Activated naive CD8-positive, alpha-beta T cell (primary cell): Measurements from ENCODE around the gene AAR2.
A peak's percentile ranks its signal among the peaks of the same experiment; 100 is the strongest.

Source experiments
- H3K27ac Mint-ChIP-seq: one replicate; pipeline ENCODE4 v1.8.0; 2021; ENCODE audit warnings: mixed read lengths
- H3K27me3 Mint-ChIP-seq: one replicate; pipeline ENCODE4 v1.8.0; 2021; ENCODE audit warnings: mixed read lengths
- H3K36me3 Mint-ChIP-seq: one replicate; pipeline ENCODE4 v1.8.0; 2021; ENCODE audit warnings: mixed read lengths
- H3K4me1 Mint-ChIP-seq: one replicate; pipeline ENCODE4 v1.8.0; 2021; ENCODE audit warnings: low read depth, mixed read lengths
- H3K4me3 Mint-ChIP-seq: one replicate; pipeline ENCODE4 v1.8.0; 2021; ENCODE audit warnings: mild to moderate bottlenecking, mixed read lengths
- H3K9me3 Mint-ChIP-seq: one replicate; pipeline ENCODE4 v1.8.0; 2021; ENCODE audit warnings: low read depth, mixed read lengths

The AAR2 gene

DNA sequence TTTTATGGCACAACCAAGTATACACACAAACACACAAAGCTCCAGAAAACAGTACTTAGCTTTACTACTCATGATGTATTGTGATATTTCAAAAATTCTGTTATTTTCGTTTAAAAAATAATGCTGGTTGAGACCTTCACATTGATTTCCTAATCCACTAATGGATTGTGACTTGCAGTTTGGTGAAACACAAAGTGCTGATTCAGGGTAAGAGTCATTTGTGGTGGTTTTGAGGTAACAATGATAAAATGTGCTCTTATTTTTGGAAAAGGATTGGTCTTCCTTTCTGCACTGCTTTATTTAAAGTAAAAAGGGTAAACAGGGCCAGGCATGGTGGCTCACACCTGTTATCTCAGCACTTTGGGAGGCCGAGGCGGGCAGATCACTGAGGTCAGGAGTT lies 1.9 kb downstream of the AAR2 start:
- H3K9me3 Mint-ChIP-seq = no peaks in the 10 kb centered on the region
- peak overlapping the region; percentile 16 for H3K27ac Mint-ChIP-seq
- no peaks in the 10 kb centered on the region for H3K36me3 Mint-ChIP-seq
- H3K4me1 Mint-ChIP-seq = peaks cover 48% of the 10 kb centered on the region
- H3K27me3 Mint-ChIP-seq = no peaks in the 10 kb centered on the region
- H3K4me3 Mint-ChIP-seq = peak overlapping the region; percentile 65

DNA sequence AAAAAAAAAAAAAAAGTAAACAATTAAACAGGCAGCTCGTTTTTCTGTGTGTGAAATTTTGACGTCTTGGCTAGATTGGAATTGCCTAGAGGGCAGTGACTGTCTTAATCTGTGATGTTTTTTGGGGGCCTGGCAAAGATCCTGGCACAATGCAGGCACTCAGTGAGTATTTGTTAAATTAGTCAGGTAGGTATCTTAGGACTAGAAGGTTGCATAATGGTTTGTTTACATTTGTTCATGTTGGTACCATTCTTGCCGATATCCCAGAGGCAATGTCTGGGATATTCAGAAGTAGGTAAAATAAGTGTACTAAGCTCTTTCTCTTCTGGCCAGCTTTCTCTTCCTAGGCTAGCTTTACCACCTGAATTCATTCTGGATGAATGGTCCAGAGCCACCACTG lies 2.5 kb downstream of the AAR2 start:
- H3K27me3 Mint-ChIP-seq = no peaks in the 10 kb centered on the region
- H3K4me3 Mint-ChIP-seq = peak overlapping the region; percentile 79

DNA sequence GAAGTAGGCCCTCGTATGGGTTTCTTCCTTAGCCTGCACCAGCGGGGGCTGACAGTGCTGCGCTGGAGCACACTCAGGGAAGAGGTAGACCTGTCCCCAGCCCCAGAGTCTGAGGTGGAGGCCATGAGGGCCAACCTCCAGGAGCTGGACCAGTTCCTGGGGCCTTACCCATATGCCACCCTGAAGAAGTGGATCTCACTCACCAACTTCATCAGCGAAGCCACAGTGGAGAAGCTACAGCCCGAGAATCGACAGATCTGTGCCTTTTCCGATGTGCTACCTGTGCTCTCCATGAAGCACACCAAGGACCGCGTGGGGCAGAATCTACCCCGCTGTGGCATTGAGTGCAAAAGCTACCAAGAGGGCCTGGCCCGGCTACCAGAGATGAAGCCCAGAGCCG lies 3.8 kb downstream of the AAR2 start:
- Mint-ChIP-seq H3K9me3 (no peaks in the 10 kb centered on the region), H3K4me3 (no peak overlapping the region), H3K27me3 (no peaks in the 10 kb centered on the region), H3K36me3 (no peaks in the 10 kb centered on the region), H3K27ac (no peak overlapping the region), H3K4me1 (peaks cover 56% of the 10 kb centered on the region)

More for the DNA sequence above, 2.5 kb downstream of the AAR2 start:
- Mint-ChIP-seq H3K9me3 (no peaks in the 10 kb centered on the region), H3K4me1 (peaks cover 52% of the 10 kb centered on the region), H3K36me3 (no peaks in the 10 kb centered on the region), H3K27ac (peak overlapping the region; percentile 46)

DNA sequence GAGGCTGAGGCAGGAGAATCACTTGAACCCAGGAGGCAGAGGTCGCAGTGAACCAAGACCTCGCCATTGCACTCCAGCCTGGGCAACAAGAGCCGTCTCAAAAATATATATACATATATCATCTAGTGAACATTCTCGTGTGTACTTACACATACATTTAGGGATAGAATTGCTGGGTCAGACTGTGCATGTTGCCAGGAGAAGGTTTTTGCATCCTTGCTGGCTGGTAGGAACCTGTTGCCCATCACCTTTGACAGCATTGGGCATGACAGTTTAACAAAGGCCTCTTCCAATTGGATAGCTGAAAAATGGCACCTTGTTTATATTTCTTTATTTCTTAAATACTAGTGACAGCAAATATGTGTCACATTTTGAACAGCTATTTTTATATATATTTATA lies 5.4 kb downstream of the AAR2 start:
- Mint-ChIP-seq H3K27me3 (no peaks in the 10 kb centered on the region), H3K36me3 (no peaks in the 10 kb centered on the region), H3K27ac (no peak overlapping the region), H3K9me3 (no peaks in the 10 kb centered on the region), H3K4me1 (peaks cover 54% of the 10 kb centered on the region), H3K4me3 (no peak overlapping the region)

DNA sequence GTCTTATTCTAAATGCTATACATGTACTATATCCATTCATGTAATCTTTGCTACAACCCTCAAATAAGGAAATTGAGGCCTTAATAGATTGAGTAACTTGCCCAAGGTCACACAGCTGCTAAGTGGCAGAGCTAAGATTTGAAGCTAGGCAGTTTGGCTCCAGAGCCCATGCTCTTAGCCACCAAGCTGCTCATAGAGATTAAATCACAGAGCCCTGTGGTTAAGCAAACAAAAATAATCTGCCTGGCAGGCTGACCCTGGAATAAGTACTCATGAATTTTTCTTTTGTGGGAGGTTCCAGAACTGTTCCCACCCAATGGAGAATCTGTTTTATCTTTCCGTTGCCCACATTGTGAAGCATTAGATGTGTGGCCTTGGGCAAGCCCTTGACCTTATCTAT lies 7.4 kb downstream of the AAR2 start:
- H3K9me3 Mint-ChIP-seq = no peaks in the 10 kb centered on the region
- peaks cover 6% of the 10 kb centered on the region for H3K36me3 Mint-ChIP-seq
- H3K27ac Mint-ChIP-seq = no peak overlapping the region
- H3K27me3 Mint-ChIP-seq = no peaks in the 10 kb centered on the region
- H3K4me3 Mint-ChIP-seq = no peak overlapping the region
- peaks cover 51% of the 10 kb centered on the region for H3K4me1 Mint-ChIP-seq

DNA sequence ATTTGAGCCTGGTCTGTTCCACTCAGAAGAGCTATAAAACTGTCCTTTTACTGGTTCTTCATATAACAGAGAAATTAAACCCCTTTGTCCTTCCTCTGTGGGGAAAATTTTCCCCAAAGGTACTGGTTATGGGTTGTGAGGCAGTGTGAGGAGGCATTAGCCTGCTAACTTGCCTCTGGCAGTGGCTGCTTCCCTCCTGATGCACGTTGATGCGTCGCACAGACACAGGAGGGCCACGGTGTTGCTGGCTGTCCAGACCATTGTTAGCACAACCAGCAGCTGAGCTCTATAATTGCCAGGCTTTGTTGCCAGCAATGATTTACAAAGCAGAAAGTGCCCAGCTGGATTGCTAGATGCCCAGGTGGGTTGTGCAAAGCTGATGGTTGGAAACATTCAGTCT lies 10.1 kb downstream of the AAR2 start:
- Mint-ChIP-seq H3K4me3 (no peak overlapping the region), H3K27me3 (no peaks in the 10 kb centered on the region), H3K36me3 (peaks cover 6% of the 10 kb centered on the region)

DNA sequence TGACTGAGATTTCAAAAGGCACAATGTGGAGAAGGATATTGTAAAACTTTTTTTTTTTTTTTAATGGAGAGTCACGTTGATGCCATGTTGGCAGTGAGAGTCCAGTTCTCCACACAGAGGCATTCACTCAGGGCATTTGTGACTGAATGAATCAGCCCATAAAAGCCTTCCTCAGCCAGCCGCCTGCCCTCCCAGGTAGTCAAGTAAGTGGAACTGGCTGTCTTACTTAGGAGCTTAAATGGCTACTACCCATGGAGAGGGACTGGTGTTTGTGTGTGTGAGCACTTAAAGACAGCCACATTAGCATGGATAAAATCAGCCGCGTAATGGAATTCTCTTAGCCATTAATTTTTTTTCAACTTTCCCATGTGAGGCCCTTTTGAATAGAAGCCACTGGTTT lies 12.6 kb downstream of the AAR2 start:
- Mint-ChIP-seq H3K36me3 (peaks cover 6% of the 10 kb centered on the region), H3K4me3 (peak overlapping the region; percentile 36), H3K9me3 (no peaks in the 10 kb centered on the region), H3K27me3 (no peaks in the 10 kb centered on the region), H3K27ac (no peak overlapping the region), H3K4me1 (peaks cover 37% of the 10 kb centered on the region)

More for the DNA sequence above, 10.1 kb downstream of the AAR2 start:
- Mint-ChIP-seq H3K27ac (no peak overlapping the region), H3K9me3 (no peaks in the 10 kb centered on the region), H3K4me1 (peaks cover 35% of the 10 kb centered on the region)

DNA sequence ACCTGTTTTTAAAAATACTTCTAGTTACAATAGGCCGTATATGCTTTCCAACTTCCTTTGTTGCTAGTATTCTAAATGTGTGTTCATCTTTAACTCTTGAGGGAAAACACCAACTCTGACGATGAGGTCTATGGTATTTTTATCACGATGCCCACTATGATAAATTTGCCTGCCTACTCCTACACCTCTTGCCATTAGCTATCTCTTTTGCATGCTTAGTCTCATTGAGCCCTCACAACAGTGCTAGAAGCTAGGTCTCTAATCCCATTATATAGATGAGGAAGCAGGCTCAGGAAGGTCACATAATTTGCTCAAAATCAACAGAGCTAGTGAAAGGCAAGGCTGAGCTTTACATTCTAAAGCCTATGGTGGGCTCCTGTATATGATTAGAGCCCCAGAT lies 13.2 kb downstream of the AAR2 start:
- Mint-ChIP-seq H3K36me3 (peaks cover 6% of the 10 kb centered on the region), H3K27ac (no peak overlapping the region), H3K4me1 (peaks cover 35% of the 10 kb centered on the region), H3K9me3 (no peaks in the 10 kb centered on the region), H3K27me3 (no peaks in the 10 kb centered on the region), H3K4me3 (no peak overlapping the region)

DNA sequence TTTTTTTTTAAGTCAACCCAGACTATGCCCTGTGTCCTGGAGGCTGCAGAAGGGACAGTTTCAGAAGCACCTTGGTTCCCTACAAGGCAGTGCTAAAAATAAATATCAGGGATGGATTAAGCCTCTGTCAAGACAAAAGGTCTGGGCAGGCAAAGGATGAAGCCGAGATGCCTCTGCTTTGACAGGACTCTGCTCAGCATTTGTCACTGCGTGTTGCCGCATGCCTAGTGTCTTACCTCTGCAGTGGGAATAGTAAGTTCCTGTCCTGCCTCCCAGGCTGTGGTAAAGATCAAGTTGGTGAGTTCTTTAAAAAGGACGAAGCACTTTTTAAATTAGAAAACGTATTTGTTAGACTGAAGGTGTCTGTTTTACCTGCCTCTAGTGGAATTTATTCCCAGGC lies 15.1 kb downstream of the AAR2 start:
- no peaks in the 10 kb centered on the region for H3K27me3 Mint-ChIP-seq
- H3K27ac Mint-ChIP-seq = no peak overlapping the region
- peaks cover 6% of the 10 kb centered on the region for H3K36me3 Mint-ChIP-seq
- H3K4me1 Mint-ChIP-seq = peaks cover 32% of the 10 kb centered on the region
- H3K4me3 Mint-ChIP-seq = no peak overlapping the region
- no peaks in the 10 kb centered on the region for H3K9me3 Mint-ChIP-seq

DNA sequence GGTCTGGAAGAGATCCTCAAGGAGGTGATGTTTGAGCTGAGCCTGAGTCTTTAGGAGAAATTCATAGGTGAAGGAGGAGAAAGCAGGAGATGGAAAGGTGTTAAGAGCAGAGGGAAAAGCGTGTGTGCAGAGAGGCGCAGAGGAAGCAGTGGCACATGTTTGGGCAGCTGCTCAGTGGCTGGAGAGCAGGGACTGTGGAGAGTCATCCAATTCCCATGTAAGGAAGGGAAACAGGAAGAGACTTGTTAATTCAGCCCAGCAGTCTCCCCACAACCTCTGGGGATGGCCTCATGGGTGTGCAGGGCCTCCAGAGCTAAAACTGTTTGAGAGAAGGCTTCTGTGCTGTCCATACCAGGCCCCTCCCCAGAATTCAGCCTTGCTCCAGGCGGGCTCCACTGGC lies 16.2 kb downstream of the AAR2 start:
- Mint-ChIP-seq H3K27ac (peak overlapping the region; percentile 66), H3K4me1 (peaks cover 26% of the 10 kb centered on the region), H3K9me3 (no peaks in the 10 kb centered on the region), H3K36me3 (peaks cover 6% of the 10 kb centered on the region), H3K4me3 (no peak overlapping the region), H3K27me3 (no peaks in the 10 kb centered on the region)

DNA sequence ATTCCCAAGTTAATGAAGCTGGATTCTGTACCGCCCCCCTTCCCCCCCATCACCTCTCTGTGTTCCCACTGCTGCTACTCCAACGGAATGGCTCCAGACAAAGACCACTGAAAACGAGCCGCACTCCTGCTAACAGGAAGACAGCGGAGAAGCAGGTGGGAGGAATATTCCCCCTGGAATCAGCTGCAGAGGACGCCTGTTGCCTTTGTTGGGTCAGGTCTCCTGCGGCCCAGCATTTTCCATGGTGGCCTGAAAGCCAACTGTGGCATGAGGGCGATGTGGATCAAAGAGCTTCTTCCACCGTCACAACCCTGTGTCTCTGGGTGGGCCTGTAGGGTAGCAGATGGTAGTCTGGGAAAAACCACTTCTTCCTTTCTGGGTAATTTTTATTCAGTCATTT lies 16.8 kb downstream of the AAR2 start:
- Mint-ChIP-seq H3K36me3 (peaks cover 3% of the 10 kb centered on the region), H3K27me3 (no peaks in the 10 kb centered on the region), H3K4me1 (peaks cover 23% of the 10 kb centered on the region), H3K4me3 (no peak overlapping the region), H3K9me3 (no peaks in the 10 kb centered on the region), H3K27ac (no peak overlapping the region)

DNA sequence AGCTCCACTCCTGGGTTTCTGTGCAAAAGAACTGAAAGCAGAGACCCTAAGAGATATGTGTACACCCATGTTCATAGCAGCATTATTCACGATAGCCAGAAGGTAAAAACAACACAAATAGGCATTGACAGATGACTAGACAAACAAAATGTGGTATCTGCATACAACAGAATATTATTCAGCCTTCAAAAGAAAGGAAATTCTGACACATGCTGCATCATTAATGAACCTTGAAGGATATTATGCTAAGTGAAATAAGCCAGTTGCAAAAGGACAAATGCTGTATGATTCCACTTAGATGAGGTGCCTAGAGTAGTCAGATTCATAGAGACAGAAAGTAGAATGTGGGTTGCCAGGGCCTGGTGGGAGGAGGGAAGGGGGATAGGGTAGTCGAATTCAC lies 17.8 kb downstream of the AAR2 start:
- H3K27me3 Mint-ChIP-seq = no peaks in the 10 kb centered on the region
- no peak overlapping the region for H3K27ac Mint-ChIP-seq
- no peaks in the 10 kb centered on the region for H3K9me3 Mint-ChIP-seq
- no peaks in the 10 kb centered on the region for H3K36me3 Mint-ChIP-seq
- no peak overlapping the region for H3K4me3 Mint-ChIP-seq
- peaks cover 18% of the 10 kb centered on the region for H3K4me1 Mint-ChIP-seq

DNA sequence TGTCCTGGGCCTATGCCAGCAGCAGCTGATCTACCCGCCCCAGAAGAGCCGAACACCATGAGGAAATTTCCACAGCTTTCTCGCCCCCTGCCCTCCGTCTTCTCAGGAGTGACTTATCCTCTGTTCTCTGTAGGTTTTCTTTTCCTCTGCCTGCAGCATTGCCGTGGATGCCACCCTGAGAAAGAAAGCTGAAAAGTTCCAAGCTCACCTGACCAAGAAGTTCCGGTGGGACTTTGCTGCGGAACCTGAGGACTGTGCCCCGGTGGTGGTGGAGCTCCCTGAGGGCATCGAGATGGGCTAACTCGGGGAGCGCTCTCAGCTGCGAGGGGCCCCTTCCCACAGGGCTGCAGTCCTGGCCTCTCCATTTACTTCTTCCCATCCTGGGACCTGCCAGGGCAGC lies 19.2 kb downstream of the AAR2 start:
- H3K27me3 Mint-ChIP-seq = no peaks in the 10 kb centered on the region
- H3K4me1 Mint-ChIP-seq = peaks cover 11% of the 10 kb centered on the region
- no peaks in the 10 kb centered on the region for H3K36me3 Mint-ChIP-seq
- no peaks in the 10 kb centered on the region for H3K9me3 Mint-ChIP-seq
- H3K27ac Mint-ChIP-seq = no peak overlapping the region
- H3K4me3 Mint-ChIP-seq = no peak overlapping the region

DNA sequence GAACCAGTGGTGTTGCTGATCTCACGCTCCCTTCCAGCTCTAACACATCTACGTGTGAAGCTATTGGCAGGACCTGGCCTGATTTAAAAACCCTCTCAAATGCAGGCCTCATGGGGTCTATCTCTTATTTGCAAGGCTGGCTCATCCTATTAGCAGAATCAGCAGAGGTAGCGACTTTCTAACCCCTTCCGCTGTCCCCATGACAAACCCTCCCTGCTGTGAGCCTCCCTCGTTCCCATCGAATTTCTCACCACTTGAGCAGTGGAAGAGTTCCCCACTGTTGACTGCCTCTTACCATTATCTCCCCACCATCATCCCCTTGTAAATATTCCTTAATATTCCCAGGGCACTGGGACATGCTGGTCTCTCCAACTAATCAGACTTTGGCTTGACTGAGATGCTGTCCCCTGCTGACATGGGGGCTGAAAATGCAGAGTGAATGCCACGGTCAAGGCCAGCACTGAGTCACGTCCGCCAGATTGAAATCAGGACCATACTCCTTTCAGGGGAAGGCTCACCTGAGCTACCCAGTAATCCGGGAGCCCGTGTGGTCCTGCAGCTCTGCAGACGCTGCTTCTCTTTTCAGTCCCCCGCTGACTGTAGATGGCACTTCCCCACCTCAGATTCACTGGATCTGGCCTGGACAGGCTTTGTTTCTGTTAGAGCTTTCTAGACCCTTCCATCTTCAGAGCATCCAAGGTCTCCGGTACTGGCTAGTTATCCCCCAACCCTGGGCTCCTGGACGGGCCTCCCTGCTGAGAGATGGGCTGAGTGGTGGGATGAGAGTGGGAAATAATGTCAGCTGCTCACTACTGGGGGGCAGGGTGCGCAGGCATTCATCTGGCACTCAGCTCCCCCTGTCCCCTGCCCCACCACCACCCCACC lies 23.1 kb downstream of the AAR2 start:
- H3K27me3 Mint-ChIP-seq = no peaks in the 10 kb centered on the region
- no peaks in the 10 kb centered on the region for H3K36me3 Mint-ChIP-seq
- no peaks in the 10 kb centered on the region for H3K4me1 Mint-ChIP-seq
- H3K4me3 Mint-ChIP-seq = no peak overlapping the region
- H3K9me3 Mint-ChIP-seq = no peaks in the 10 kb centered on the region
- H3K27ac Mint-ChIP-seq = no peak overlapping the region

DNA sequence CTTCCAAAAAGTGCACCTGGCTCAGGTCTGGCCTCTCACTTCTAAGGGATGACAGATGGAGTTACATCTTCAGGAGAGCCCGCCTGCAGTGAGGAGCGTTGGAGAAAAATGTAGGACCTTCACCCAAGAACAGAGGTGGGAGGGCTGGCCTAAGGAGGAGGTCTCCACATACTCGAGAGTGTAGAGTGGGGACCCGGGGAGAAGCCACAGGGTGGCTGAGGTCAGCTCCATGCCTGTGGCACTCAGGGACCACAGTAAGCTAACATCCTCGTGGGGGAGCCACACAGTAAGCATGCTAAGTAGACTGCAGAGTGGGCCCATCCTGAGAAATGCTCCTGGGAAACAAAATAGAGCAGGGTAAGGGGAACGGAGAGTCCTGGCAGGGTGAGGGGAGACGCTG lies 24.0 kb downstream of the AAR2 start:
- no peaks in the 10 kb centered on the region for H3K9me3 Mint-ChIP-seq
- no peaks in the 10 kb centered on the region for H3K27me3 Mint-ChIP-seq
- no peak overlapping the region for H3K4me3 Mint-ChIP-seq
- H3K4me1 Mint-ChIP-seq = no peaks in the 10 kb centered on the region
- no peak overlapping the region for H3K27ac Mint-ChIP-seq
- H3K36me3 Mint-ChIP-seq = no peaks in the 10 kb centered on the region
